GM12801 (cell line): ENCODE measurements around the gene TRIM56.

Experiments used
- TF ChIP-seq, protein P1 (sequence below): IDR thresholded peaks from one replicate; pipeline ENCODE4 v1.5.1; 2011; ENCODE audit warnings: control low read depth; ENCODE audit not compliant: insufficient read length; ENCODE audit errors: extremely low read depth

Gene TRIM56

DNA sequence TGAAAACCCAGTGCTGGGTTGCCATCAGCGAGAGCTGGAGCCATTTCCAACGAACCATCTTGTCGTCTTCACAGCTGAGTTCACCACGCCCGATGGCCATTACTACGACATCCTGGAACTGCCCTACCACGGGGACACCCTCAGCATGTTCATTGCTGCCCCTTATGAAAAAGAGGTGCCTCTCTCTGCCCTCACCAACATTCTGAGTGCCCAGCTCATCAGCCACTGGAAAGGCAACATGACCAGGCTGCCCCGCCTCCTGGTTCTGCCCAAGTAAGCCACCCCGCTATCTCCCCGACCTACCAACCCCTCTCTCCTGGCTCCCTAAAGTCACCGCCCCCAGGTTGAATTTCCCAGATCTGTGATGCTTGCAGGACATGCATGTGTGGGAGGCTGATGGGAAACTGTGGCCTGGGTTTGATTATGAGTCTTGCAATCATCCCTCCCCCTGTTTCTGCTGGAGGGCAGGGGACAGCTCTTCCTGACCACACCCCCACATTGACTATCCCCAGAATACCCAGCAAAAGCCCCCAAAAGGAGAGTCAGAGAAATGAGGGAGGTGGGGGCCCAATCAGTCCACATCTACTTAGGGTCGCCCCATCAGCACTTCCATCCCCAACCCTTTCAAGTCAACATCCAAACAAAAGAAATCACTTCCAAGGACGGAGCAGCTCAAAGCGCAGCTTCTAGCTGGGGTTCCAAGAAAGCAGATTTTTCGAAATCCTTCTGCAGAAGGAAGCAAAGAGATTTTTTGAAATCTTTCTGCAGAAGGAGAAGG, 48.5 kb downstream of the TRIM56 start:
- TF ChIP-seq, protein P1, sequence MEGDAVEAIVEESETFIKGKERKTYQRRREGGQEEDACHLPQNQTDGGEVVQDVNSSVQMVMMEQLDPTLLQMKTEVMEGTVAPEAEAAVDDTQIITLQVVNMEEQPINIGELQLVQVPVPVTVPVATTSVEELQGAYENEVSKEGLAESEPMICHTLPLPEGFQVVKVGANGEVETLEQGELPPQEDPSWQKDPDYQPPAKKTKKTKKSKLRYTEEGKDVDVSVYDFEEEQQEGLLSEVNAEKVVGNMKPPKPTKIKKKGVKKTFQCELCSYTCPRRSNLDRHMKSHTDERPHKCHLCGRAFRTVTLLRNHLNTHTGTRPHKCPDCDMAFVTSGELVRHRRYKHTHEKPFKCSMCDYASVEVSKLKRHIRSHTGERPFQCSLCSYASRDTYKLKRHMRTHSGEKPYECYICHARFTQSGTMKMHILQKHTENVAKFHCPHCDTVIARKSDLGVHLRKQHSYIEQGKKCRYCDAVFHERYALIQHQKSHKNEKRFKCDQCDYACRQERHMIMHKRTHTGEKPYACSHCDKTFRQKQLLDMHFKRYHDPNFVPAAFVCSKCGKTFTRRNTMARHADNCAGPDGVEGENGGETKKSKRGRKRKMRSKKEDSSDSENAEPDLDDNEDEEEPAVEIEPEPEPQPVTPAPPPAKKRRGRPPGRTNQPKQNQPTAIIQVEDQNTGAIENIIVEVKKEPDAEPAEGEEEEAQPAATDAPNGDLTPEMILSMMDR: no peak

DNA sequence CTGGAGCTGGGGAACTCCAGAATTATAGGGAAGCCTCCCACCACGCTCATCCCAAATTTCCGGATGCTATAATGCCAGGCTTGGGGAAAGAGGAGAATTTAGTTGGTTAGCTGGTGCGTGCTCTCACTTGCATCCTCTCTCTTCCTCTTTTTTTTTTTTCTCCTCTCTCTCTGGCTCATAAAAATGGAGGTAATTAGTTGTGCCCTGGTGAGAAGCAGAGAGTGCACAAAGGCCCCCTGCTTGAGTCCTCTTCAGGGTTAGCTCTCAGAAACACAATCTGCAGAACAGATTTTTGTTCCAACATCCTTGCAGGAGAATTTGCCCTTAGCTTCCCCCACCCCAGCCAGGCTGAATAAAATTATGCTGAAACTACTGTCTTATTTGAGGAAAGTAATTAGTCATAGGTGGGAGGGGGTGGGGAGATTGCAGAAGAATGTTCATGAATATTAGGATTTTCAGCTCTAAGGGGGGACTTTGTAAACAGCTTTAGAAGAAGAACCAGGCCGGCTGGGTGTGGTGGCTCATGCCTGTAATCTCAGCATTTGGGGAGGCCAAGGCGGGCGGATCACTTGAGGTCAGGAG, 49.2 kb downstream of the TRIM56 start:
- TF ChIP-seq, protein P1: no peak

DNA sequence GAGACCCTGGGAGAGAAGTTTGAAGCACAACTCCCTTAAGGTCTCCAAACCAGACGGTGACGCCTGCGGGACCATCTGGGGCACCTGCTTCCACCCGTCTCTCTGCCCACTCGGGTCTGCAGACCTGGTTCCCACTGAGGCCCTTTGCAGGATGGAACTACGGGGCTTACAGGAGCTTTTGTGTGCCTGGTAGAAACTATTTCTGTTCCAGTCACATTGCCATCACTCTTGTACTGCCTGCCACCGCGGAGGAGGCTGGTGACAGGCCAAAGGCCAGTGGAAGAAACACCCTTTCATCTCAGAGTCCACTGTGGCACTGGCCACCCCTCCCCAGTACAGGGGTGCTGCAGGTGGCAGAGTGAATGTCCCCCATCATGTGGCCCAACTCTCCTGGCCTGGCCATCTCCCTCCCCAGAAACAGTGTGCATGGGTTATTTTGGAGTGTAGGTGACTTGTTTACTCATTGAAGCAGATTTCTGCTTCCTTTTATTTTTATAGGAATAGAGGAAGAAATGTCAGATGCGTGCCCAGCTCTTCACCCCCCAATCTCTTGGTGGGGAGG, 52.5 kb downstream of the TRIM56 start:
- TF ChIP-seq, protein P1: no peak

DNA sequence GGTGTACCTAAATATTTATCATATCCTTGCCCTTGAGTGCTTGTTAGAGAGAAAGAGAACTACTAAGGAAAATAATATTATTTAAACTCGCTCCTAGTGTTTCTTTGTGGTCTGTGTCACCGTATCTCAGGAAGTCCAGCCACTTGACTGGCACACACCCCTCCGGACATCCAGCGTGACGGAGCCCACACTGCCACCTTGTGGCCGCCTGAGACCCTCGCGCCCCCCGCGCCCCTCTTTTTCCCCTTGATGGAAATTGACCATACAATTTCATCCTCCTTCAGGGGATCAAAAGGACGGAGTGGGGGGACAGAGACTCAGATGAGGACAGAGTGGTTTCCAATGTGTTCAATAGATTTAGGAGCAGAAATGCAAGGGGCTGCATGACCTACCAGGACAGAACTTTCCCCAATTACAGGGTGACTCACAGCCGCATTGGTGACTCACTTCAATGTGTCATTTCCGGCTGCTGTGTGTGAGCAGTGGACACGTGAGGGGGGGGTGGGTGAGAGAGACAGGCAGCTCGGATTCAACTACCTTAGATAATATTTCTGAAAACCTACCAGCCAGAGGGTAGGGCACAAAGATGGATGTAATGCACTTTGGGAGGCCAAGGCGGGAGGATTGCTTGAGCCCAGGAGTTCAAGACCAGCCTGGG, 53.1 kb downstream of the TRIM56 start:
- TF ChIP-seq, protein P1: no peak

DNA sequence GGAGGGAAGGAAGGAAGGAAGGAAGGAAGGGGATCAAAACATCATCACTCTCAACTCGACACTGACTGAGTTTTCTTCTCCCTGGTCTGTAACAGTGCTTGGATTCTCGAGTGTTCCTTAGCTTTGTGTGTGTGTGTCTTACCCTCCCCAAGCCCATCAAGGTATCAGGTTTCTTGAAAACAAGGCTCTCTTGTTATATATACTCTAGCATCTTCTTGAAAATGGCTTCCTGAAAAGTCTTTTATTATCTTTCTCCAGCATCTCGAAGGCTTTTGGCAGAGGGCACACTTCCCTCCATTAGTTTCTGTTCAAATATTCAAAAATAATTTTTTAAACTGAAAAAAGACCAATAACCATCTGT, 55.0 kb downstream of the TRIM56 start:
- TF ChIP-seq, protein P1: no peak

DNA sequence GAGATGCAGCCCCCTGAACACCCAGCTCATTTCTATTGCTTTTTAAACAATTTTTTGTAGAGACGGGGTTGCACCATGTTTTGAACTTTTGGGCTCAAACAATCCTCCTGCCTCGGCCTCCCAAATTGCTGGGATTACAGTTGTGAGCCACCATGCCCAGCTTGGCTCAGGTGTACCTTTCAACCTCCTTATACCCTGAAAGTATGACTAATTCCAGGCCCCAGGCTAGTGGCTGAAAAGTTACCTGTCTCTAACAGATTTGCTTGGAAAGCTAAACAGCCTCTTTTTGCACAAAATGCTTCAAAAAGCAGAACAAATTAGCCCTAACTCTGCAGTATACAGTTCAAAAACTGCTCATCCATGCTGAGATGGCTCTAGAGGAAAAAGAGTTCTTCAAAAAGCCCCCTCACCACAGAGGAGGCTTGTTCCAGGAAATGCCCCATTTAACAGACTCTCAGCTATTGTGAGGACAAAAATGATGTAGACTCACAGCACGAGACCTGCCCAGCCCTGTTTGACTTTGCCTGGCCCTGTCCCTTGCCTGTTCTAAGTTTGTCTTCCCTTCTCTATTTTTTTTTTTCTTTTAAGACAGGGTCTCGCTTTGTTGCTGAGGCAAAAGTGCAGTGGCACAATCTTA, 55.6 kb downstream of the TRIM56 start:
- TF ChIP-seq, protein P1: no peak
